ENCODE results near the gene MRPL38. TPM values are rescaled to one million over a fixed set of nuclear protein-coding genes. Genes with fewer than 3 reads are reported as not detected.

MRPL38 gene
- total RNA-seq, 2 donors from 2014 or later, result 27.2 to 36.4 TPM

DNA sequence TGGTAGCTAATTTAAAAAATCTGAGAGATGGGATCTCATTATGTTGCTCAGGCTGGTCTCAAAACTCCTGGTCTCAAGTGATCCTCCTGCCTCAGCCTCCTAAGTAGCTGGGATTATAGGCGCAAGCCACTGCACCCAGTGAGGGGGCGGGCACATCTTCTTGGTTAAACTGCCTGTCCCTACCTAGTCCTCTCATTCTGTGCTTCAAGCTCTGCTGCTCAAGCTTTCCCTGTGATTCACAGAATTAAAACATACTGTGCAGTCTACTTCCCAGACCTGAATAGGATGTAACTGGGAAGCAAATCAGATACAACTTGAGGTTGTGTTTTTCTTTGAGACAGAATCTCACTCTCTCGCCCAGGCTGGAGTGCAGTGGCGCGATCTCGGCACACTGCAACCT, 2.3 kb downstream of the MRPL38 start:
- peaks cover 39% of the 10 kb centered on the region for H3K36me3 ChIP-seq

DNA sequence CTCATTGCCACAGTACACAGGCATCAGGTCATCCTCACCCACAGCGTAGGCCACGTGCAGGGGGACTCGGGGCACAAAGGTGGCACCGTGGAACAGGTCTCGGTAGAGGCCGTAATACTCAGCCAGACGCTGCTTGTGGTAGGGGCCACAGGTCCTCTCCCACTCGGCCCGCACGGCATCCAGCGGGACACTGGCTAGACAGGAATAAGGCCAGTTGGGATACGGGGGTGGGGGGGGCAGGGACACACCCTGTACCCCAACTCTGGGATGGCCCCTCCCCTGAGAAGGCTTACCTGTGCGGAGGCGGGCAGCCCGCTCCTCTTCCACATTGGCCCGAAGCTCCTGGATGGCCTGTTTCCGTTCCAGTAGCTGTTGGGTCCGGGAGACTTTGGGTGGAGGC, 3.0 kb downstream of the MRPL38 start:
- Histone ChIP-seq H3K4me1 (peaks cover 0 to 27% of the 10 kb centered on the region in 2 donors), H3K27me3 (no peaks in the 10 kb centered on the region), H3K9me3 (no peaks in the 10 kb centered on the region), H3K27ac (no peak overlapping the region), H3K36me3 (peaks cover 39% of the 10 kb centered on the region), H3K4me3 (no peak overlapping the region)
- TF ChIP-seq, protein P1, sequence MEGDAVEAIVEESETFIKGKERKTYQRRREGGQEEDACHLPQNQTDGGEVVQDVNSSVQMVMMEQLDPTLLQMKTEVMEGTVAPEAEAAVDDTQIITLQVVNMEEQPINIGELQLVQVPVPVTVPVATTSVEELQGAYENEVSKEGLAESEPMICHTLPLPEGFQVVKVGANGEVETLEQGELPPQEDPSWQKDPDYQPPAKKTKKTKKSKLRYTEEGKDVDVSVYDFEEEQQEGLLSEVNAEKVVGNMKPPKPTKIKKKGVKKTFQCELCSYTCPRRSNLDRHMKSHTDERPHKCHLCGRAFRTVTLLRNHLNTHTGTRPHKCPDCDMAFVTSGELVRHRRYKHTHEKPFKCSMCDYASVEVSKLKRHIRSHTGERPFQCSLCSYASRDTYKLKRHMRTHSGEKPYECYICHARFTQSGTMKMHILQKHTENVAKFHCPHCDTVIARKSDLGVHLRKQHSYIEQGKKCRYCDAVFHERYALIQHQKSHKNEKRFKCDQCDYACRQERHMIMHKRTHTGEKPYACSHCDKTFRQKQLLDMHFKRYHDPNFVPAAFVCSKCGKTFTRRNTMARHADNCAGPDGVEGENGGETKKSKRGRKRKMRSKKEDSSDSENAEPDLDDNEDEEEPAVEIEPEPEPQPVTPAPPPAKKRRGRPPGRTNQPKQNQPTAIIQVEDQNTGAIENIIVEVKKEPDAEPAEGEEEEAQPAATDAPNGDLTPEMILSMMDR (IDR thresholded peaks at IDR 0.05), result no peak
- no peak for DNase-seq (ENCODE audit: low spot score)

More for the DNA sequence above, 2.3 kb downstream of the MRPL38 start:
- no peak for DNase-seq (ENCODE audit: low spot score)
- H3K4me3 ChIP-seq, result no peak overlapping the region
- no peaks in the 10 kb centered on the region for H3K27me3 ChIP-seq
- no peak overlapping the region for H3K27ac ChIP-seq
- TF ChIP-seq, protein P1 (IDR thresholded peaks at IDR 0.05), result no peak
- H3K9me3 ChIP-seq, result no peaks in the 10 kb centered on the region
- peaks cover 0 to 20% of the 10 kb centered on the region in 2 donors for H3K4me1 ChIP-seq

DNA sequence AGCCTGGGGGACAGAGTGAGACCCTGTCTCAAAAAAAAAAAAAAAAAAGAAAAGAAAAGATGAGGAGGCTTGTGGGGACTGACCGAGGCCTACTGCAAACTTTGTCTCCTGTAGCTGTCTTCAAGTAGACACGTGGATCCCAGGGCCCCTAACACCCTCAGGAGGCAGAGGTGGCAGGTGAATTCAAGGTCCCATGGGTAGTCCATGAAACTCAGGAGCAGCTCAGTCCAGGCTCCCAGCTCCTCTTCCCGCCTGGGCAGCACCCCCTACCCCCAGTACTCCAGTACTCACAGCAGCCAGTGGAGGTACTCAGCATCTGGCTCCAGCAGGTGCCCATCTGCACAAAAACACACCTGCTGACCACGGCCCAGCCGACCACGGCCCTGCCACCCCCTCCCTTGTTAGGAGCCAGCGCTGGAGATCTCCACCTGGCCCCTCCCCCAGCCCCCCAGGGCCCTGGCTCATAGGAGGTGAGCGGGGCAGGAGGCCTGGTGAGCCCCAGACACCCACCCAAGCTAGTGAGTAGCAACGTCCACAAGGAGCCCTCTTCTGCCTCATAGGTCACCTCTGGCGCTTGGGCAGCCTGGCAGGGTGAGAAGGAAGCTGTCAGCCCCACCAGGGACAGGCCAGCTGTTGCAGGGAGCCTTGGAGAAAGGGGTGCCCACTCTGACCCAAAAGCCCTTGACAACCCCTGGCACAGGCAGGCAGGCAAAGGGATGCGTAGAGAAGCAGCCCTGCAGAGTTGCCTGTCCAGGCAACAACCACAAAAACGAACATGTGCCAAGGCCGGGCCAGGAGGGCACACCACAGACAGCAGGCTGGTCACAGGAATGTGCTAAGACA, 3.8 kb downstream of the MRPL38 start:
- no peak overlapping the region for H3K27ac ChIP-seq
- no peaks in the 10 kb centered on the region for H3K9me3 ChIP-seq
- peaks cover 39% of the 10 kb centered on the region for H3K36me3 ChIP-seq
- TF ChIP-seq, protein P1 (IDR thresholded peaks at IDR 0.05), result no peak
- H3K4me3 ChIP-seq, result no peak overlapping the region
- no peaks in the 10 kb centered on the region for H3K27me3 ChIP-seq
- DNase-seq (ENCODE audit: low spot score), result no peak
- peaks cover 0 to 26% of the 10 kb centered on the region in 2 donors for H3K4me1 ChIP-seq

DNA sequence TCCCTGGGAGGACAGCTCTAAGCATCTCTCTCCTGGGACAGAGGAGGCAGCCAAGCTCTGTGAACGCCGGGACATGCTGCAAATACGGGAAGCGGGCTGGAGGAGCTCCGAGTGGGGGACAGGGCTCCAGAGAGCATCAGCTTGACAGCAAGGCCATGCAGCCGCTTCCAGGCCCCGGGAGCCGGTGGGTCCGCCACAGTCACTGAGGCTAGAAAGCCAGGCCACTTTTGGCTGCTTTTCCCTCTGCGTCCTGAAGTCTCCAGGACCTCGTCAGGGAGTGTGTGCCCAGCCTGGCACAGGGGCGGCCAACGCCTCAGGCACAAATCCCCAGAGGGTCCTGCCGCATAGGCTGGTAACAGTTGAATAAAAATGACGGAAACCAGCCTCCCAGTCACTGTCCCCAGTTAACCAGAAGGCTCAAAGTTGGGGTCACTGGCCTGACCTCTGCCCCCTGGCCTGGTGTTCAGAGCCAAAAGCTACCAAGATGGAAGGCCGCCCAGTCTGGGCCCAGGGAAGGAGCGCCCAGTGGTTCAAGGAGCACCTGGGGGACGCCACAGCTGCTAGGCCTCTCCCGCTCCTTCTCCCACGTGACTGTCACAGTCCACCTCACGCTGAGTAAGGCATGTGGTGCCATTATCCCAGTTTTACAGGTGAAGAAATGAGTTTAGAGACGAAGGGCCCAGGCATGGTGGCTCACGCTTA, 4.8 kb downstream of the MRPL38 start:
- no peaks in the 10 kb centered on the region for H3K27me3 ChIP-seq
- no peaks in the 10 kb centered on the region for H3K9me3 ChIP-seq
- H3K27ac ChIP-seq, result no peak overlapping the region
- H3K4me3 ChIP-seq, result no peak overlapping the region
- DNase-seq (ENCODE audit: low spot score), result no peak
- TF ChIP-seq, protein P1 (IDR thresholded peaks at IDR 0.05), result no peak
- H3K36me3 ChIP-seq, result peaks cover 39% of the 10 kb centered on the region
- peaks cover 0 to 28% of the 10 kb centered on the region in 2 donors for H3K4me1 ChIP-seq

DNA sequence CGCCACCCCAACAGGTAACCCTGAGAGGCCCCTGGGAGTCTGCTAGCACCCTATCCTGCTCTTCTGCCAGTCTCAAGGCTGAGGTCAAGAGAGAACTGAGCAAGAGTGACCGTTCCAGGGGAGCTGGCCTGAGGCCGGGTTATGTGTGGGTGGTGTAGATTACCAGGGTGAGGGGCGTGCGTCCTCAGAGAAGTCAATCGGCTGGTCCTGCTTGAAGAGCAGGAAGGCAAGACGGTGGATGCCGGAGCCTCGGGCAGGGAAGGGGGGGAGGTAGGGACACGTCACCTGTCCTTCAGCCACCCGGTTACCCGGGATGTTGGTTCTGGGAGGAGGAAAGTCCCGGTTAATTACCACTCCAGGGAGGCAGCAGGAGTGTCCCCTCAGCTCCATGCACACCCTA, 5.3 kb downstream of the MRPL38 start:
- no peaks in the 10 kb centered on the region for H3K27me3 ChIP-seq
- DNase-seq (ENCODE audit: low spot score), result no peak
- peaks cover 39% of the 10 kb centered on the region for H3K36me3 ChIP-seq
- peaks cover 0 to 32% of the 10 kb centered on the region in 2 donors for H3K4me1 ChIP-seq
- no peaks in the 10 kb centered on the region for H3K9me3 ChIP-seq
- TF ChIP-seq, protein P1 (IDR thresholded peaks at IDR 0.05), result no peak
- no peak overlapping the region for H3K27ac ChIP-seq
- no peak overlapping the region for H3K4me3 ChIP-seq

Data from right atrium auricular region (tissue), 2 donors.